ENCODE data around the gene CD63.

DNA sequence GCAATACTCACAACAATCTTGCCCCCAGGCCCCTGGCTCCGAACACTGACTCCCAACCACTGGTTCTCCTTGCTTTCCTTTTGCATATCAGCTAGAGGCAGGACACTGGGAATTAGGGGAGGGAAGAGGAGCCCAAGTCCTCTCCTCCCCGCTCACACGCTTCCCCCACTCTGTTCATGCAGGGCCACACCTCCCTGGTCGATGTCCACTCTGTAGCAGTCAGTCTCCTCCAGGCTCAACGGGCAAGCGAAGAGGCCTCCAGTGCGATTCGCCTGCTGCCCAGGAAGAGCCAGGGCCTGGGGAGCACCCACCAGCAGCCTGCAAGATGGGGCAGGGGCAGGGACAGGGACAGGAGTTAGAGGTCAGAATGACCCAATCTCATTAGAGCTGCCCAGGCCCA is 25.9 kb downstream of the CD63 start:
- TF ChIP-seq, protein P1, sequence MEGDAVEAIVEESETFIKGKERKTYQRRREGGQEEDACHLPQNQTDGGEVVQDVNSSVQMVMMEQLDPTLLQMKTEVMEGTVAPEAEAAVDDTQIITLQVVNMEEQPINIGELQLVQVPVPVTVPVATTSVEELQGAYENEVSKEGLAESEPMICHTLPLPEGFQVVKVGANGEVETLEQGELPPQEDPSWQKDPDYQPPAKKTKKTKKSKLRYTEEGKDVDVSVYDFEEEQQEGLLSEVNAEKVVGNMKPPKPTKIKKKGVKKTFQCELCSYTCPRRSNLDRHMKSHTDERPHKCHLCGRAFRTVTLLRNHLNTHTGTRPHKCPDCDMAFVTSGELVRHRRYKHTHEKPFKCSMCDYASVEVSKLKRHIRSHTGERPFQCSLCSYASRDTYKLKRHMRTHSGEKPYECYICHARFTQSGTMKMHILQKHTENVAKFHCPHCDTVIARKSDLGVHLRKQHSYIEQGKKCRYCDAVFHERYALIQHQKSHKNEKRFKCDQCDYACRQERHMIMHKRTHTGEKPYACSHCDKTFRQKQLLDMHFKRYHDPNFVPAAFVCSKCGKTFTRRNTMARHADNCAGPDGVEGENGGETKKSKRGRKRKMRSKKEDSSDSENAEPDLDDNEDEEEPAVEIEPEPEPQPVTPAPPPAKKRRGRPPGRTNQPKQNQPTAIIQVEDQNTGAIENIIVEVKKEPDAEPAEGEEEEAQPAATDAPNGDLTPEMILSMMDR (IDR thresholded peaks at IDR 0.05): no peak
- no peak for TF ChIP-seq POLR2AphosphoS5 (IDR thresholded peaks at IDR 0.05)
